OCI-LY7 (cell line): ENCODE data around the gene MRPL45.

Source experiments
- EZH2phosphoT487 ChIP-seq: fragments of 200-600 bp; sonication (generic); IDR thresholded peaks from 2 replicates; pipeline ENCODE4 v1.6.1; 2018; ENCODE audit warnings: low read depth, borderline replicate concordance, mild to moderate bottlenecking, mixed run types, antibody characterized with exemption, low read length, moderate library complexity, mixed read lengths
- TF ChIP-seq, protein P1 (sequence below): fragments of 200-600 bp; sonication (generic); conservative IDR thresholded peaks from 2 replicates; pipeline ENCODE4 v1.5.1; 2014; ENCODE audit warnings: mild to moderate bottlenecking, antibody characterized with exemption, low read length, moderate library complexity, mixed read lengths

GRCh38 chr17:38328620-38329019 lies 31.7 kb downstream of the MRPL45 start:
- TF ChIP-seq, protein P1, sequence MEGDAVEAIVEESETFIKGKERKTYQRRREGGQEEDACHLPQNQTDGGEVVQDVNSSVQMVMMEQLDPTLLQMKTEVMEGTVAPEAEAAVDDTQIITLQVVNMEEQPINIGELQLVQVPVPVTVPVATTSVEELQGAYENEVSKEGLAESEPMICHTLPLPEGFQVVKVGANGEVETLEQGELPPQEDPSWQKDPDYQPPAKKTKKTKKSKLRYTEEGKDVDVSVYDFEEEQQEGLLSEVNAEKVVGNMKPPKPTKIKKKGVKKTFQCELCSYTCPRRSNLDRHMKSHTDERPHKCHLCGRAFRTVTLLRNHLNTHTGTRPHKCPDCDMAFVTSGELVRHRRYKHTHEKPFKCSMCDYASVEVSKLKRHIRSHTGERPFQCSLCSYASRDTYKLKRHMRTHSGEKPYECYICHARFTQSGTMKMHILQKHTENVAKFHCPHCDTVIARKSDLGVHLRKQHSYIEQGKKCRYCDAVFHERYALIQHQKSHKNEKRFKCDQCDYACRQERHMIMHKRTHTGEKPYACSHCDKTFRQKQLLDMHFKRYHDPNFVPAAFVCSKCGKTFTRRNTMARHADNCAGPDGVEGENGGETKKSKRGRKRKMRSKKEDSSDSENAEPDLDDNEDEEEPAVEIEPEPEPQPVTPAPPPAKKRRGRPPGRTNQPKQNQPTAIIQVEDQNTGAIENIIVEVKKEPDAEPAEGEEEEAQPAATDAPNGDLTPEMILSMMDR = no peak
- TF ChIP-seq EZH2phosphoT487 = no peak
